ENCODE results near the gene ADGRL3. TPM values are rescaled to one million over a fixed set of nuclear protein-coding genes. Genes with fewer than 3 reads are reported as not detected.
"Not testable (repeated sequence)": the region's sequence is repeated elsewhere in the genome, so short reads cannot be mapped to it uniquely, and the experiment has no call there.

The ADGRL3 gene
- total RNA-seq, 4 donors from 2014 or later: 4.6 to 7.1 (median 6.3) TPM

DNA sequence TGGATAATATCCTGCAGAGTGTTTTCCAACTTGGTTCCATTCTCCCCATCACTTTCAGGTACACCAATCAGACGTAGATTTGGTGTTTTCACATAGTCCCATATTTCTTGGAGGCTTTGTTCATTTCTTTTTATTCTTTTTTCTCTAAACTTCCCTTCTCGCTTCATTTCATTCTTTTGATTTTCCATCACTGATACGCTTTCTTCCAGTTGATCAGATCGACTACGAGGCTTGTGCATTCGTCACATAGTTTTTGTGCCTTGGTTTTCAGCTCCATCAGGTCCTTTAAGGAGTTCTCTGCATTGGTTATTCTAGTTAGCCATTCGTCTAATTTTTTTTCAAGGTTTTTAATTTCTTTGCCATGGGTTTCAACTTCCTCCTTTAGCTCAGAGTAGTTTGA lies 559.1 kb downstream of the ADGRL3 start:
- peaks cover 0 to 14% (median 7%) of the 10 kb centered on the region in 4 donors for H3K9me3 ChIP-seq
- intact Hi-C loops (cut with DNase I); H3K4me3 ChIP-seq; H3K27ac ChIP-seq (replicated peaks in 1 of 4); H3K4me1 ChIP-seq; DNase-seq (ENCODE audit: extremely low spot score); H3K27me3 ChIP-seq; H3K36me3 ChIP-seq: not testable (repeated sequence)
- 94% methylated on average over 7 of the region's 7 CpGs for WGBS

DNA sequence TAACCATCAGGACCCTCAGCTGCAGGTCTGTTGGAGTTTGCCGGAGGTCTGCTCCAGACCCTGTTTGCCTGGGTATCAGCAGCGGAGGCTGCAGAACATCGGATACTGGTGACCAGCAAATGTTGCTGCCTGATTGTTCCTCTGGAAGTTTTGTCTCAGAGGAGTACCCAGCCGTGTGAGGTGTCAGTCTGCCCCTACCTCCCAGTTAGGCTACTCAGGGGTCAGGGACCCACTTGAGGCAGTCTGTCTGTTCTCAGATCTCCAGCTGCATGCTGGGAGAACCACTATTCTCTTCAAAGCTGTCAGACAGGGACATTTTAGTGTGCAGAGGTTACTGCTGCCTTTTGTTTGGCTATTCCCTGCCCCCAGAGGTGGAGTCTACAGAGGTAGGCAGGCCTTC lies 559.8 kb downstream of the ADGRL3 start:
- H3K27ac ChIP-seq (replicated peaks in 1 of 4); H3K4me1 ChIP-seq; DNase-seq (ENCODE audit: extremely low spot score); intact Hi-C loops (cut with DNase I); H3K36me3 ChIP-seq; H3K4me3 ChIP-seq; H3K27me3 ChIP-seq: not testable (repeated sequence)
- H3K9me3 ChIP-seq: peaks cover 0 to 14% (median 7%) of the 10 kb centered on the region in 4 donors
- 93% methylated on average over 4 of the region's 4 CpGs for WGBS

DNA sequence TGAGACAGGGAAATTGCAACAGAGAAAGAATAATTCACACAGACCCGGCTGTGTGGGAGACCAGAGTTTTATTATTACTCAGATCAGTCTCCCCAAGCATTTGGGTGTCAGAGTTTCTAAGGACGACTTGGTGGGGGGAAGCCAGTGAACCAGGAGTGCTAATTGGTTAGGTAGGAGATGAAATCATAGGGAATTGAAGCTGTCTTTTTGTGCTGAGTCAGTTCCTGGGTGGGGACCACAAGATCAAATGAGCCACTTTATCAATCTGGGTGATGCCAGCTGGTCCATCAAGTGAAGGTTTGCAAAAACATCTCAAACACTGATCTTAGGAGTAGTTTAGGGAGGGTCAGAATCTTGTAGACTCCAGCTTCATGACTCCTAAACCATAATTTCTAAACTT lies 560.7 kb downstream of the ADGRL3 start:
- no peaks in the 10 kb centered on the region for H3K36me3 ChIP-seq
- WGBS: 90% methylated on average over 2 of the region's 2 CpGs
- no peak overlapping the region for H3K4me3 ChIP-seq
- peaks cover 0 to 14% (median 7%) of the 10 kb centered on the region in 4 donors for H3K9me3 ChIP-seq
- no peak for TF ChIP-seq EP300 (IDR thresholded peaks at IDR 0.05)
- no peak for TF ChIP-seq POLR2A (IDR thresholded peaks at IDR 0.05; ENCODE audit: low read depth)
- no peak for TF ChIP-seq POLR2AphosphoS5 (IDR thresholded peaks at IDR 0.05)
- TF ChIP-seq, protein P1, sequence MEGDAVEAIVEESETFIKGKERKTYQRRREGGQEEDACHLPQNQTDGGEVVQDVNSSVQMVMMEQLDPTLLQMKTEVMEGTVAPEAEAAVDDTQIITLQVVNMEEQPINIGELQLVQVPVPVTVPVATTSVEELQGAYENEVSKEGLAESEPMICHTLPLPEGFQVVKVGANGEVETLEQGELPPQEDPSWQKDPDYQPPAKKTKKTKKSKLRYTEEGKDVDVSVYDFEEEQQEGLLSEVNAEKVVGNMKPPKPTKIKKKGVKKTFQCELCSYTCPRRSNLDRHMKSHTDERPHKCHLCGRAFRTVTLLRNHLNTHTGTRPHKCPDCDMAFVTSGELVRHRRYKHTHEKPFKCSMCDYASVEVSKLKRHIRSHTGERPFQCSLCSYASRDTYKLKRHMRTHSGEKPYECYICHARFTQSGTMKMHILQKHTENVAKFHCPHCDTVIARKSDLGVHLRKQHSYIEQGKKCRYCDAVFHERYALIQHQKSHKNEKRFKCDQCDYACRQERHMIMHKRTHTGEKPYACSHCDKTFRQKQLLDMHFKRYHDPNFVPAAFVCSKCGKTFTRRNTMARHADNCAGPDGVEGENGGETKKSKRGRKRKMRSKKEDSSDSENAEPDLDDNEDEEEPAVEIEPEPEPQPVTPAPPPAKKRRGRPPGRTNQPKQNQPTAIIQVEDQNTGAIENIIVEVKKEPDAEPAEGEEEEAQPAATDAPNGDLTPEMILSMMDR (IDR thresholded peaks at IDR 0.05): no peak
- no peak for DNase-seq (ENCODE audit: extremely low spot score)
- no peaks in the 10 kb centered on the region for H3K4me1 ChIP-seq
- intact Hi-C loops (cut with DNase I): no loop called here
- no peak overlapping the region for H3K27ac ChIP-seq (replicated peaks in 1 of 4)
- H3K27me3 ChIP-seq: no peaks in the 10 kb centered on the region

DNA sequence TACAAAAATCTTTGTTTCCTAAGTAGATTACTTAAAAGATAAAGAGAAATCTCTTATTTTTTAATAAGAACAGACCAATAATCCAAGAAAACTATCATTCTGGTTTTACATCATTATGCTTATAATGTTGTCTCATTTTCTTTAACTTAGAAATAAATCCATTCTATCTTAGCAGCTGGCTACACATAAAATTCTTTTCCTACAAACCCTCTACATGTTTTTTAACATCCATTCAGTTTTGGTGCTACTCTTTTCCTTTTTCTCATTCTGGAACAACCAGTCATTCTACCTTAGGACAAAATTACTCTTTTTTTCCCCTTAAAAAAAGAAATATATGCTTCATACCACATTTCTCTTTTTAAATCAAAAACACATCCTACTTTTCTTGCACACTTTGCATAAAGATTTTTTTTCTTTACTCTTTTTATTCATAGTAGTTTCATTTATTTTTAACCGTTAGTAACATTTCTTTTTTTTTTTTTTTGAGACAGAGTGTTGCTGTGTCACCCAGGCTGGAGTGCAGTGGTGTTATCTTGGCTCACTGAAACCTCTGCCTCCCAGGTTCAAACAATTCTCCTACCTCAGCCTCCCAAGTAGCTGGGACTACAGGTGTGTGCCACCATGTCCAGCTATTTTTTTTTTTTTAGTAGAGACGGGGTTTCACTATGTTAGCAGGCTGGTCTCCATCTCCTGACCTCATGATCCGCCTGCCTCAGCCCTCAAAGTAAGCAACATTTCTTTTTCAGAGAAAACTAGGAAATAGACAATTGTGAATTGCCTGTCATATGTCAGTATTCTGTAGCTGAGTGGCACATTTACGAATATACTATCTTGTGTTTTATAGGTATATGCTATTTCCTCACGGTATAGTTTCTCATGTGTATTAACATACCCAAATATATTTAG lies 562.8 kb downstream of the ADGRL3 start:
- TF ChIP-seq POLR2AphosphoS5 (IDR thresholded peaks at IDR 0.05) (no peak), EP300 (IDR thresholded peaks at IDR 0.05) (no peak)
- Histone ChIP-seq H3K36me3 (no peaks in the 10 kb centered on the region), H3K4me1 (no peaks in the 10 kb centered on the region), H3K27ac (replicated peaks in 1 of 4) (no peak overlapping the region), H3K4me3 (no peak overlapping the region), H3K9me3 (peaks cover 0 to 14% (median 7%) of the 10 kb centered on the region in 4 donors), H3K27me3 (no peaks in the 10 kb centered on the region)
- WGBS: 89% methylated on average over 5 of the region's 5 CpGs
- intact Hi-C loops (cut with DNase I): no loop called here
- DNase-seq (ENCODE audit: extremely low spot score): no peak

DNA sequence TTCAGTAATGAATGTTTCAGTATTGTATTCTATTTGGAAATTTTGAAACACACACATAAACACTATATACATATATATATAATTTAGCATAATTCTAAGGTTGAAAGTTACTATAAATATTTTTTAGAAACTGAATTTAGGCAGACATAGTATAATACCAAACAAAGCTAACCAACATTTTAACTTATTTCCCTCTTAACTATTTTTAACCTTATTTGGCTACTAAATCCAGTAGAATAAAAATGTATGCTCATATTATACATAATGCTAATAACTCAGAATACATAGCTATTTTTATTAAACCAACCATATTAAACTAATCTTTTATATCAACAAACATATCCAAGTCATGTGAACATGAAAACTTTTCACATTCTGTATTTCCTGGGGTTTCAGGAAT lies 563.6 kb downstream of the ADGRL3 start:
- Histone ChIP-seq H3K9me3 (peaks cover 0 to 14% (median 7%) of the 10 kb centered on the region in 4 donors), H3K4me3 (no peak overlapping the region), H3K27me3 (no peaks in the 10 kb centered on the region), H3K4me1 (no peaks in the 10 kb centered on the region), H3K27ac (replicated peaks in 1 of 4) (no peak overlapping the region), H3K36me3 (no peaks in the 10 kb centered on the region)
- intact Hi-C loops (cut with DNase I): no loop called here
- TF ChIP-seq POLR2A (IDR thresholded peaks at IDR 0.05; ENCODE audit: low read depth): no peak
- TF ChIP-seq, protein P1 (IDR thresholded peaks at IDR 0.05): no peak
- TF ChIP-seq EP300 (IDR thresholded peaks at IDR 0.05): no peak
- no peak for TF ChIP-seq POLR2AphosphoS5 (IDR thresholded peaks at IDR 0.05)
- no peak for DNase-seq (ENCODE audit: extremely low spot score)

DNA sequence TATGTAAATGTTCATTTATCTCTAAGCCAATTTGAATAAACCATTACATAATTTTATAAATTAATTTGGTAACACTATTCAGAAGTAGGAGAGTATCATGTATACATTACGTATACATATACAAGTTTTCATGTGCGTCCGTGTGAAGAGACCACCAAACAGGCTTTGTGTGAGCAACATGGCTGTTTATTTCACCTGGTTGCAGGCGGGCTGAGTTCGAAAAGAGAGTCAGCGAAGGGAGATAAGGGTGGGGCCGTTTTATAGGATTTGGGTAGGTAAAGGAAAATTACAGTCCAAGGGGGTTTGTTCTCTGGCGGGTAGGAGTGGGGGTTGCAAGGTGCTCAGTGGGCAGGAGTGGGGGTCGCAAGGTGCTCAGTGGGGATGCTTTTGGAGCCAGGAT lies 564.0 kb downstream of the ADGRL3 start:
- H3K4me1 ChIP-seq; H3K27ac ChIP-seq (replicated peaks in 1 of 4); intact Hi-C loops (cut with DNase I); H3K36me3 ChIP-seq; H3K27me3 ChIP-seq; H3K4me3 ChIP-seq; DNase-seq (ENCODE audit: extremely low spot score): not testable (repeated sequence)
- WGBS: 90% methylated on average over 9 of the region's 9 CpGs
- H3K9me3 ChIP-seq: peaks cover 0 to 14% (median 7%) of the 10 kb centered on the region in 4 donors

DNA sequence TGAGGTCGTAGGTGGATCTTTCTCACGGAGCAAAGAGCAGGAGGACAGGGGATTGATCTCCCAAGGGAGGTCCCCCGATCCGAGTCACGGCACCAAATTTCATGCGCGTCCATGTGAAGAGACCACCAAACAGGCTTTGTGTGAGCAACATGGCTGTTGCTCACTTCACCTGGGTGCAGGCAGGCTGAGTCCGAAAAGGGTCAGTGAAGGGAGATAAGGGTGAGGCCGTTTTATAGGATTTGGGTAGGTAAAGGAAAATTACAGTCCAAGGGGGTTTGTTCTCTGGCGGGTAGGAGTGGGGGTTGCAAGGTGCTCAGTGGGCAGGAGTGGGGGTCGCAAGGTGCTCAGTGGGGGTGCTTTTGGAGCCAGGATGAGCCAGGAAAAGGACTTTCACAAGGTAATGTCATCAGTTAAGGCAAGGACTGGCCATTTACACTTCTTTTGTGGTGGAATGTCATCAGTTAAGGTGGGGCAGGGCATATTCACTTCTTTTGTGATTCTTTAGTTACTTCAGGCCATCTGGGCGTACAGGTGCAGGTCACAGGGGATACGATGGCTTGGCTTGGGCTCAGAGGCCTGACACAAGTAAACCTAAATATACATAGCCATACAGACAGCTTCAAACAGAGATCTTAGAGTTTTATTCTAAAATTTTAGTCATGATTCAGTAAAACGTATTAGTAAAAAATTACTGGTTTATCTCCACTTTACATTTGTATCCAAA lies 569.5 kb downstream of the ADGRL3 start:
- H3K36me3 ChIP-seq; H3K27me3 ChIP-seq; H3K27ac ChIP-seq (replicated peaks in 1 of 4); H3K4me1 ChIP-seq; H3K9me3 ChIP-seq; intact Hi-C loops (cut with DNase I); H3K4me3 ChIP-seq; DNase-seq (ENCODE audit: extremely low spot score): not testable (repeated sequence)
- WGBS: 91% methylated on average over 10 of the region's 14 CpGs

Measured in esophagus muscularis mucosa (tissue), 4 donors.